Astrocyte of the hippocampus (primary cell): ENCODE data around the gene SCAF1.
A peak's percentile ranks its signal among the peaks of the same experiment; 100 is the strongest.

Experiments
- DNase-seq: peaks from one replicate; pipeline ENCODE4 v3.0.0; 2011; ENCODE audit warnings: low read depth, low spot score

Gene SCAF1

DNA sequence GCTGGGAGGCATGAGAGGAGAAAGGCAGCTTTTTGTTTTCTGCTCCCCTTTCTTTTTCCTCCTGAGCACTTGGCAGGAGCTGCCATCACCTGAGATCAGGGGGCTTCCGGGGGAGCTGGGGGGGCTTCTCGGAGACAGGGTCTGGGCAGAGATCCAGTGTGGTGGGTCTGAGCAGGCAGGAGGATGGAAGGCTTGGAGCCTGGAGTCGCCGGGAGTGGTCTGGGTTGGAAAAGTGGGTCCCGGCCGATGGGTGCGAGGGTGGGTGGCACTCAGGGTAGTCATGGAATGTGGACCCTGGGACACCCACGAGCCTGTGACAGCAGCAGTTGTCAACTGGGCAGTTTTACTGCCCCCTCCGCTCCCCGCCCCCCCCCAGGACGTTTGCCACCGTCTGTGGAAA lies 45.1 kb downstream of the SCAF1 start:
- no peak for DNase-seq

DNA sequence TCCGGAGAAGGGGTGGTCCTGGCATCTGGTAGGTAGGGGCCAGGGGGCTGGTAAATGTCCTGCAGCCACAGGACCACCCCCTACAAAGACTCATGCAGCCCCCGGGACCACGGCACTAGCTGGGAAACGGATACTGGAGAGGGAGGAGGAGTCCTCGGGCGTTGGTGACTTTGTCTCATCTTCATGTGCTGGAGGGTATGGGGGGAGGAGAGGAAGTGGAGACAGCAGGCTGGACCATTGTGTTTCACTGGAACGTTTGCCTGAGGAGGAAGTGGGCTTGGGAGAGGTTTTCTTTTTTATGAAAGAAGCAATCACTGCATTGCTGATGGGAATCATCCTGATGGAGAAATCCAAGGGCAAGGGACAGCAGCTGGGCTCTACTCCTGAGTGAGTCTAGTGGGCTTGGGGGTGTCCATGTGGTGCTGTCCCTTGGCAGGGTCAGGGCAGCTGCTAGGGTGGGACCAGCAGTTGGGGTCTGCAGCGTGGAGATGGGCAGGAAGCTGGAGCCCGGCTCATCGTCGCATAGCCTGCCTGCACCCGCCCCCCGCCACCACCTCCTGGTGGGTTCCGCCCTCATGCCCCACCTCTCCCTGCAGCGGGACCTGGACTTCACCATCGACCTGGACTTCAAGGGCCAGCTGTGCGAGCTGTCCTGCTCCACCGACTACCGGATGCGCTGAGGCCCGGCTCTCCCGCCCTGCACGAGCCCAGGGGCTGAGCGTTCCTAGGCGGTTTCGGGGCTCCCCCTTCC lies 45.7 kb downstream of the SCAF1 start:
- DNase-seq = no peak

GRCh38 chr19:49688531-49689132 lies 46.6 kb downstream of the SCAF1 start:
- DNase-seq = no peak

- peak; percentile 66 for DNase-seq
Observed at GRCh38 chr19:49689133-49690078, 47.4 kb downstream of the SCAF1 start, which contains the start of gene ADM5. ADM5 (plus strand) TSS chr19:49689594; CDS start chr19:49689838, 244 bp downstream.

DNA sequence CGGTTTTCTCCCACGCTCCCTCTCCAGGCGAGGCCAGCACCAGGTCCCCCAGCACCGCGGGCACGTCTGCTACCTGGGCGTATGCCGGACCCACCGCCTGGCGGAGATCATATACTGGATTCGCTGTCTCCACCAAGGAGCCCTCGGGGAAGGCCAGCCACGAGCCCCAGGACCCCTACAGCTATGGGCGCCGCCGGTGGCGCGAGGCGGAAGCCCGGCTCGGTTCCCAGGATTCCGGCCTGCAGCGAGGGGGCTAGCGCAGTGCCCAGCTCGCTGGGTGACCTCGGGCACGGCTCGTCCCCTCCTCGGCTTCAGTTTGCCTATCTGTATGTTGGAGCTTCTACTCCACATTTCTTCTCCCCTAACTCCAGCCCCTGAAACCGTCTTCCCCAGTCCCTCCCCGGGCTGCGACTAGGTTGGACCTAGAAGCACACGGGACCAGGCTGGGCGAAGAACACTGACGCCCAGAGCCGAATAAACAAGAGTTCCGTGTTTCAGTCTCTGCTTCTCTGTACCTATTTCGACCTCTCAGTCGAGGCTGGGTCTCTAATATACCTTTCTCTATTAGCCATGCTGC lies 48.2 kb downstream of the SCAF1 start:
- no peak for DNase-seq

- peak; percentile 92 for DNase-seq
Observed at GRCh38 chr19:49690656-49691242, 48.7 kb downstream of the SCAF1 start, which contains the start of gene CPT1C. CPT1C (plus strand) TSS chr19:49691116; CDS start chr19:49692253, 1,137 bp downstream.

- peak; percentile 92 for DNase-seq
Observed at GRCh38 chr19:49691243-49692146, 49.5 kb downstream of the SCAF1 start.

GRCh38 chr19:49692147-49692506 lies 50.1 kb downstream of the SCAF1 start:
- no peak for DNase-seq

- DNase-seq = no peak
Observed at GRCh38 chr19:49696115-49696514, 54.1 kb downstream of the SCAF1 start.

- DNase-seq = no peak
Observed at GRCh38 chr19:49696865-49697264, 54.9 kb downstream of the SCAF1 start.

GRCh38 chr19:49699364-49699763 lies 57.4 kb downstream of the SCAF1 start:
- DNase-seq = no peak

- no peak for DNase-seq
Observed at GRCh38 chr19:49700563-49700962, 58.6 kb downstream of the SCAF1 start.

GRCh38 chr19:49701271-49701786 lies 59.3 kb downstream of the SCAF1 start:
- no peak for DNase-seq

- DNase-seq = no peak
Observed at GRCh38 chr19:49704888-49705642, 63.1 kb downstream of the SCAF1 start.

DNA sequence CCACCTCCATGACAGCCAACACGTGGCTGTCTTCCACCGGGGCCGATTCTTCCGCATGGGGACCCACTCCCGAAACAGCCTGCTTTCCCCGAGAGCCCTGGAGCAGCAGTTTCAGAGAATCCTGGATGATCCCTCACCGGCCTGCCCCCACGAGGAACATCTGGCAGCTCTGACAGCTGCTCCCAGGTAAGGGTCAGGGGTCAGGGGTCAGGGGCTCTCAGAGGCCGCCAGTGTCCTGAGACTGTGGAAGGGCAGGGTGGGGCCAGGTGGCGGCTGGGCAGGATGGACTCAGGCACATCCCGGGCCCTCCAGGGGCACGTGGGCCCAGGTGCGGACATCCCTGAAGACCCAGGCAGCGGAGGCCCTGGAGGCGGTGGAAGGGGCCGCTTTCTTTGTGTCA lies 63.9 kb downstream of the SCAF1 start:
- no peak for DNase-seq
